KMS-11 (cell line): Measurements from ENCODE around the gene ITFG1.

Experiments used
- H2AFZ ChIP-seq: fragments of 200-600 bp; sonication (generic); 2 replicates; pipeline ENCODE4 v1.6.1; 2016; ENCODE audit warnings: antibody characterized with exemption, mixed run types, low read depth
- H3K27ac ChIP-seq: fragments of 200-600 bp; sonication (generic); 2 replicates; pipeline ENCODE4 v1.6.1; 2016; ENCODE audit warnings: mild to moderate bottlenecking, mixed run types
- H3K27me3 ChIP-seq: fragments of 200-600 bp; sonication (generic); 2 replicates; pipeline ENCODE4 v1.6.1; 2017; ENCODE audit warnings: mild to moderate bottlenecking, low read depth, mixed run types, moderate library complexity; ENCODE audit not compliant: insufficient read depth
- H3K36me3 ChIP-seq: fragments of 200-600 bp; sonication (generic); 2 replicates; pipeline ENCODE4 v1.6.1; 2017; ENCODE audit warnings: mild to moderate bottlenecking, mixed run types; ENCODE audit not compliant: insufficient read depth
- H3K4me1 ChIP-seq: fragments of 200-600 bp; sonication (generic); 2 replicates; pipeline ENCODE4 v1.6.1; 2016; ENCODE audit warnings: mild to moderate bottlenecking, low read depth, mixed run types; ENCODE audit not compliant: poor library complexity, severe bottlenecking
- H3K4me2 ChIP-seq: fragments of 200-600 bp; sonication (generic); 2 replicates; pipeline ENCODE4 v1.7.0; 2016; ENCODE audit warnings: mild to moderate bottlenecking, mixed run types
- H3K4me3 ChIP-seq: fragments of 200-600 bp; sonication (generic); IDR thresholded peaks from 2 replicates; pipeline ENCODE4 v1.6.1; 2017; ENCODE audit warnings: low read depth, low read length, mixed read lengths; ENCODE audit not compliant: insufficient read depth
- H3K79me2 ChIP-seq: fragments of 200-600 bp; sonication (generic); 2 replicates; pipeline ENCODE4 v1.6.1; 2016; ENCODE audit warnings: low read depth, mixed run types; ENCODE audit not compliant: insufficient read depth
- H3K9ac ChIP-seq: fragments of 200-600 bp; sonication (generic); 2 replicates; pipeline ENCODE4 v1.6.1; 2016; ENCODE audit warnings: mild to moderate bottlenecking, mixed run types
- H4K20me1 ChIP-seq: fragments of 200-600 bp; sonication (generic); 2 replicates; pipeline ENCODE4 v1.6.1; 2016; ENCODE audit warnings: mild to moderate bottlenecking, mixed run types; ENCODE audit not compliant: insufficient read depth
- TF ChIP-seq, protein P1 (sequence below): fragments of 200-600 bp; sonication (generic); conservative IDR thresholded peaks from 2 replicates; pipeline ENCODE4 v1.6.1; 2017; ENCODE audit warnings: low read depth, mild to moderate bottlenecking, antibody characterized with exemption, low read length, moderate library complexity, mixed read lengths

Gene ITFG1

DNA sequence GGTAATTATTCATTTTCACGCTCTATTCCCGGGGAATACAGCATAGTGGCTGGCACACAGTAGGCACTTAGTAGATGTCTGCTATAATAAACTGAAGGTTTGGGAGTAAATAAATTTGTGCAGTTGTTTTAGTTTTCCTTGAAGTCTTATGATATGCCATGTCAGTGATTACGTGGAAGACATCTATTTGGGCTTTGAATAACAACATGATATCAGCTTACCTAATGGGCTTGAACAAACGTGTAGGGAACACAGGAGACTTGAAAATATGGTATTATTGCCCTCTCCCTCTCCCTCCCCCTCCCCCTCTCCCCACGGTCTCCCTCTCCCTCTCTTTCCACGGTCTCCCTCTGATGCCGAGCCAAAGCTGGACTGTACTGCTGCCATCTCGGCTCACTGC, 280.8 kb downstream of the ITFG1 start:
- Histone ChIP-seq H3K9ac (no peak overlapping the region), H3K4me2 (no peak overlapping the region), H4K20me1 (no peaks in the 10 kb centered on the region), H3K27me3 (no peaks in the 10 kb centered on the region), H3K27ac (no peak overlapping the region), H3K36me3 (no peaks in the 10 kb centered on the region), H3K79me2 (no peaks in the 10 kb centered on the region), H3K4me1 (no peaks in the 10 kb centered on the region), H3K4me3 (no peak overlapping the region), H2AFZ (no peak overlapping the region)
- TF ChIP-seq, protein P1, sequence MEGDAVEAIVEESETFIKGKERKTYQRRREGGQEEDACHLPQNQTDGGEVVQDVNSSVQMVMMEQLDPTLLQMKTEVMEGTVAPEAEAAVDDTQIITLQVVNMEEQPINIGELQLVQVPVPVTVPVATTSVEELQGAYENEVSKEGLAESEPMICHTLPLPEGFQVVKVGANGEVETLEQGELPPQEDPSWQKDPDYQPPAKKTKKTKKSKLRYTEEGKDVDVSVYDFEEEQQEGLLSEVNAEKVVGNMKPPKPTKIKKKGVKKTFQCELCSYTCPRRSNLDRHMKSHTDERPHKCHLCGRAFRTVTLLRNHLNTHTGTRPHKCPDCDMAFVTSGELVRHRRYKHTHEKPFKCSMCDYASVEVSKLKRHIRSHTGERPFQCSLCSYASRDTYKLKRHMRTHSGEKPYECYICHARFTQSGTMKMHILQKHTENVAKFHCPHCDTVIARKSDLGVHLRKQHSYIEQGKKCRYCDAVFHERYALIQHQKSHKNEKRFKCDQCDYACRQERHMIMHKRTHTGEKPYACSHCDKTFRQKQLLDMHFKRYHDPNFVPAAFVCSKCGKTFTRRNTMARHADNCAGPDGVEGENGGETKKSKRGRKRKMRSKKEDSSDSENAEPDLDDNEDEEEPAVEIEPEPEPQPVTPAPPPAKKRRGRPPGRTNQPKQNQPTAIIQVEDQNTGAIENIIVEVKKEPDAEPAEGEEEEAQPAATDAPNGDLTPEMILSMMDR: no peak

DNA sequence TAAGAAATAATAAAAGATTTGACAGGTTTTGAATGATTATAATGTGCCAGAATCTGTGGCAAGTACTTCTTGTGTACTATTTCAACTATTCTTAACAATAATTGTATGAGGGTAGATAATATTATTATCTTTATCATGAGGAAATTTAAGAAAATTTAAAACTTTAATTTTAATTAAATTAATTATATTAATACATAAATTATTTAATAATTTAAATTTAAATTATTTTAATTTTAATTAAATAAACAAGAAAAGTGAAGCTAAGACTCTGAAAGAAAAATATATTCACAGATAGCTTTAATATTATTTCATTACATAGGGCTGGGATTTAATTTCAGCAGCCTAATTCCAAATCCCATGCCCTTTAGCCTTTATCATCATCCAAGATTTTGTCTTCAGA, 285.7 kb downstream of the ITFG1 start:
- Histone ChIP-seq H4K20me1 (no peaks in the 10 kb centered on the region), H3K9ac (no peak overlapping the region), H3K4me1 (no peaks in the 10 kb centered on the region), H3K4me2 (no peak overlapping the region), H3K36me3 (no peaks in the 10 kb centered on the region), H3K4me3 (no peak overlapping the region), H3K79me2 (no peaks in the 10 kb centered on the region), H3K27ac (no peak overlapping the region), H2AFZ (no peak overlapping the region), H3K27me3 (no peaks in the 10 kb centered on the region)
- TF ChIP-seq, protein P1: no peak

DNA sequence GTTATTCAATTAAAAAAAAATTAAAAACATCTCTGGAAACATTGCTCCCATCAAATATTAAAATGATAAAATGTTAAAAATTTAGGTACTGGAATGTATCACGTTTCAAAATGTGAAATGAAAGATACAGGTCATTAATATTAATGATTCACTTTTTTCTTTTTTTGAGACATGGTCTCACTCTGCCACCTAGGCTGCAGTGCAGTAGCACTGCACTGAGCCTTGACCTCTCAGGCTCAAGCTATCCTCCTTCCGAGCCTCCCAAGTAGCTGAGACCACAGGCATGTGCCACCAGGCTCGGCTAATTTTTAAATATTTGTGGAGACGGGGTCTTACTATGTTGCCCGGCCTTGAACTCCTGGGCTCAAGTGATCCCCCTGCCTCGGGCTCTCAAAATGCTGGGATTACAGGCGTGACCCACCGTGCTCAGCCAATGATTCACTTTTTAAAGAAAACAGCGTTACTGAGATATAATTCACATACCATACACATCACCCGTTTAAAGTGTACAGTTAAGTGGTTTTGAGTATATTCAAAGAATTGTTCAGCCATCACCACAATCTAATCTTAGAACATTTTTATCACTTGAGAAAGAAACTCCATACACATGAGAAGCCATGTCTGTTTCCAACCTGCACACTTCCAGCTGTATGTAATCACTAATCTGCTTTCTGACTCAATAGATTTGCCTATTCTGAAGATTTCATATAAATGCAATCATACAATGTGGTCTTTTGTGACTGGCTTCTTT, 298.0 kb downstream of the ITFG1 start:
- no peaks in the 10 kb centered on the region for H4K20me1 ChIP-seq
- no peaks in the 10 kb centered on the region for H3K4me1 ChIP-seq
- no peak overlapping the region for H3K4me2 ChIP-seq
- H3K79me2 ChIP-seq: no peaks in the 10 kb centered on the region
- peaks cover 5% of the 10 kb centered on the region; the same call in 1 of the 2 replicates for H3K36me3 ChIP-seq
- H3K9ac ChIP-seq: no peak overlapping the region
- H3K27ac ChIP-seq: no peak overlapping the region
- H2AFZ ChIP-seq: no peak overlapping the region
- no peak overlapping the region for H3K4me3 ChIP-seq
- no peaks in the 10 kb centered on the region for H3K27me3 ChIP-seq
- TF ChIP-seq, protein P1: no peak

DNA sequence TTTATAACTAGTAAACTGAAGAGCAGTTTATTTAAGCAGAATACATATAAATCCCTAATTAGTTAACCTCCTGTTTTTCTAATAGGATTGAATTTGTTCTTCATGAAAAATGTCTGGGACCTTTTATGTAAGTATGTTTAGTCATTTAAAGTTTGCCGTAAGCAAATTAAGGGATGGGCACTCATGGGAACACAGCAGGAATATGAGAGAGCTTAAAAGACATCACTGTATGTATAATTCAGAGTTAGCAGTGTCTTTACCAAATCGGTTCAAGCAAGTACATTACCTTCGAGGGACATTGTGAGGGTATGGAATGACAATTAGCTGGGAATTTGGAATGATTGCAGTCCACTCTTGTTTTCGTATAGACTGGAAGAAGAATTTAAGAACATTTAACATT, 299.4 kb downstream of the ITFG1 start:
- Histone ChIP-seq H2AFZ (no peak overlapping the region), H3K9ac (no peak overlapping the region), H3K4me2 (no peak overlapping the region), H3K36me3 (peaks cover 5% of the 10 kb centered on the region; the same call in 1 of the 2 replicates), H3K4me1 (no peaks in the 10 kb centered on the region), H3K79me2 (no peaks in the 10 kb centered on the region), H4K20me1 (no peaks in the 10 kb centered on the region), H3K27me3 (no peaks in the 10 kb centered on the region), H3K27ac (no peak overlapping the region), H3K4me3 (no peak overlapping the region)
- TF ChIP-seq, protein P1: no peak
